ENCODE data around the gene NFS1.

NFS1 gene

DNA sequence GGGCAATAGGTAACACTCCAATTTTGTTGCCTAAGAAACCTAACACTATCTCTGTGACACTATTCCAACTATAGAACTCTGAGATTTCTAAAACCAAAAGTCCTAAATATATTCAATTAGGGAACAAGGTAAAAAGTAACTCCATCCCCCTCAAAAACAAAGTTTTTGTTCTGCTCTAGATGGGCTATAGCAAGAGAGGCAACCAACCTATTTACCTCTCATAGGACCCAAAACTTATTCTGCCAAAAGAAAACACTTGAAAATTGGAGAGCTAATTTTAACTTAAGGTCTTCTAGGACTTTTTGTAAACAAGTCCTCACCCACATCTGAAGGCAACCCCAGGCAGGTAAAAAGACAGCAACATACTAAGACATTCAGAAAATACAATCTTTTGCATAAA lies 35.2 kb upstream of the NFS1 start:
- no peak for DNase-seq (ENCODE audit: low spot score)
- in situ Hi-C loops (cut with MboI; ENCODE audit: low pct_unique_long_range_greater_than_20kb, low sequenced_read_pairs, unreplicated experiment), result no loop called here
- TF ChIP-seq, protein P1, sequence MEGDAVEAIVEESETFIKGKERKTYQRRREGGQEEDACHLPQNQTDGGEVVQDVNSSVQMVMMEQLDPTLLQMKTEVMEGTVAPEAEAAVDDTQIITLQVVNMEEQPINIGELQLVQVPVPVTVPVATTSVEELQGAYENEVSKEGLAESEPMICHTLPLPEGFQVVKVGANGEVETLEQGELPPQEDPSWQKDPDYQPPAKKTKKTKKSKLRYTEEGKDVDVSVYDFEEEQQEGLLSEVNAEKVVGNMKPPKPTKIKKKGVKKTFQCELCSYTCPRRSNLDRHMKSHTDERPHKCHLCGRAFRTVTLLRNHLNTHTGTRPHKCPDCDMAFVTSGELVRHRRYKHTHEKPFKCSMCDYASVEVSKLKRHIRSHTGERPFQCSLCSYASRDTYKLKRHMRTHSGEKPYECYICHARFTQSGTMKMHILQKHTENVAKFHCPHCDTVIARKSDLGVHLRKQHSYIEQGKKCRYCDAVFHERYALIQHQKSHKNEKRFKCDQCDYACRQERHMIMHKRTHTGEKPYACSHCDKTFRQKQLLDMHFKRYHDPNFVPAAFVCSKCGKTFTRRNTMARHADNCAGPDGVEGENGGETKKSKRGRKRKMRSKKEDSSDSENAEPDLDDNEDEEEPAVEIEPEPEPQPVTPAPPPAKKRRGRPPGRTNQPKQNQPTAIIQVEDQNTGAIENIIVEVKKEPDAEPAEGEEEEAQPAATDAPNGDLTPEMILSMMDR (IDR thresholded peaks at IDR 0.05; ENCODE audit: extremely low read depth, insufficient read depth, missing control alignments), result no peak

DNA sequence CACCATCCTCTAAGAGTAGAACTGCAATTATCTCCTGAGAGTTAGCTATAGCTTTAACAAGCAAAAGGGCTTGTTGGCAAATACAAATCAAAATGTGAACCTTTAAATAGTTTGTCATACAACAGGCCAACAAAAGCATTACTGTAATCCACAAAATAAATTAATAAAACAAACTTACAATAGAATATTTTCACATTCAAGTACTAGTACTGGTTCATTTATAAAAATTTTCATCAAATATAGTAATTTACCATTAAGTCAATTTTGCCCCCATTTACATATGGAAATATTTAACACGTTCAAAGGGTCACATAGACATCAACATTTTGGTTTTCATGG lies 33.5 kb upstream of the NFS1 start:
- in situ Hi-C loops (cut with MboI; ENCODE audit: low pct_unique_long_range_greater_than_20kb, low sequenced_read_pairs, unreplicated experiment), result no loop called here
- TF ChIP-seq, protein P1 (IDR thresholded peaks at IDR 0.05; ENCODE audit: extremely low read depth, insufficient read depth, missing control alignments), result no peak
- DNase-seq (ENCODE audit: low spot score), result no peak

DNA sequence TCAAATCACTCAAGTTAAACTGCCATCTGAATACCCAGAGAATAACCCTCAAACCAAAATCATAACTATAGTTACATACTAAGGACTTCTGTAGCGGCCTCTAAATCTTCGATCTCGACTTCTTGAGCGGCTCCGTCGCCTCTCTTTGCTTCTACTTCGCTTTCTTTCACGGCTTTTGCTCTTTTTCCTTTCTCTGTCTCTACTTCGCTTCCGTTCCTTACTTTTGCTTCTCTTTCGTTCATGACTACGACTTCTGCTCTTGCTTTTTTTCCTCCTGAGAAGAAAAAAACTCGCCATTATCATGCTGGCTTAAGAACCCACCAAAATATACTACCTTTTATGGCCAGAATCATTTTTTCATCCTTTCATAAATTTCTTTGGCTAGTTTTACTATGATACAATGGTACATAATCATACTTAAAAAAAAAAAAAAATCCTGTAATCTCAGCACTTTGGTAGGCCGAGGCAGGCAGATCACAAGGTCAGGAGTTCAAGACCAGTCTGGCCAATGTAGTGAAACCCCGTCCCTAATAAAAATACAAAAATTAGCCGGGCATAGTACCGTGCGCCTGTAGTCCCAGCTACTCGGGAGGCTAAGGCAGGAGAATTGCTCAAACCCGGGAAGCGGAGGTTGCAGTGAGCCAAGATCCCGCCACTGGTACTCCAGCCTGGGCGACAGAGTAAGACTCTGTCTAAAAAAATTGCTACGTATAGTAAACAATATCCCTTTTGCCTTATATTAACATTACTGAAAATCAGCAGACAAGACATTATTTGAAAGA lies 32.9 kb upstream of the NFS1 start:
- TF ChIP-seq, protein P1 (IDR thresholded peaks at IDR 0.05; ENCODE audit: extremely low read depth, insufficient read depth, missing control alignments), result no peak
- in situ Hi-C loops (cut with MboI; ENCODE audit: low pct_unique_long_range_greater_than_20kb, low sequenced_read_pairs, unreplicated experiment), result no loop called here
- DNase-seq (ENCODE audit: low spot score), result no peak

DNA sequence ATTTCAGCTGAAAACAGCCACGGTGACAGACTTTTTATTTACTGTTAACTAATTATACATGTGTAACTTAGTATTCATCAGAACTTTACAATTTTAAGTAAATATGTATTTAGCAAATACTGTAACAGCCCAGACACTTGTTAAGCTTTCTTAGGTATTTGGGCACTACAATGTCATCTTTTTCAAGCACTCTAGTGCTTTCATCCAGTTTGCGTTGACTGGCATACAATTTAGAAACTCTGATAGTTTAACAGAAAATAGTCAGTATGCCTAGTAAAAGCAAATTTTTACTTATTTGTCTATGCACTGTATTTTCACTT lies 32.3 kb upstream of the NFS1 start:
- in situ Hi-C loops (cut with MboI; ENCODE audit: low pct_unique_long_range_greater_than_20kb, low sequenced_read_pairs, unreplicated experiment), result no loop called here
- no peak for DNase-seq (ENCODE audit: low spot score)
- TF ChIP-seq, protein P1 (IDR thresholded peaks at IDR 0.05; ENCODE audit: extremely low read depth, insufficient read depth, missing control alignments), result no peak

DNA sequence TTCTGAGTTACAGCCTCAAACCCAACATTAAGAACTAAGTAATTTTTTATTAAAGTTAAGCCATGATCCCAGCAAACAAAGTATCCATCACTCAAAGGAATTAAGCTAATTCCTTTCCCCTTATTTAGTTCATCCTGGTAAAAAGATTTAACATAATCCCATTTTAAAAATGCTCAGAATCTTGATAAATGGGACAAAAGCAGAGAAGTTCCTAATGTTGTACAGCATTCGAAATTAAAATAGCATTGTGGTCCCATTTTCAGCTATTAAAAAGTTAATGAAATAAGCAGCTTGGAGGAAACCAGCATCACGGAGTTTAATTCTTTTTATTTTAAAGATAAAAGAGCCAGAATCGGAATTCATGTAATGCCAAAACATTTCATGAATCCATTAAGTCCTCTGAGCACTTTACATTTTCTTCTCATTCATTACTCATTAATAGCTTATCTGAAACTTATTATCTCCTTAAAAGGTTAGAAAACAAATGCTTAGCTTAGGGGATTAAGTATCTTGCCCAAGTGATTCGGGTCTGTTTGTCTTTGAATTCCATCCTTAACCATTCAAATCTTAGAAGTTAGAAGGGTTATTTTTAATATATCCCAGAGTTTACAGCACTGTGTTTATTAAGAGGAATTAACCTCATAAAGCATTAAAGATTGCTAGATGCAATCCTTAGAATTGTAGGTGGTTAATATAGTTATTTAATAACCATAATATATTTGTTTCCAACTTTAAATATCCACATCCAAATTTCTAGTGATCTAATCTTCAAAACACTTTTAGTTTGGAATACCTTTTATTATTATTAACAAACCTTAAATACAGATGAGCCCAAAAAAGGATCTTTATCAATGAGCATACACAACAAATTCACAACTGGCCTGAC lies 31.7 kb upstream of the NFS1 start:
- in situ Hi-C loops (cut with MboI; ENCODE audit: low pct_unique_long_range_greater_than_20kb, low sequenced_read_pairs, unreplicated experiment), result no loop called here
- DNase-seq (ENCODE audit: low spot score), result no peak
- TF ChIP-seq, protein P1 (IDR thresholded peaks at IDR 0.05; ENCODE audit: extremely low read depth, insufficient read depth, missing control alignments), result no peak

DNA sequence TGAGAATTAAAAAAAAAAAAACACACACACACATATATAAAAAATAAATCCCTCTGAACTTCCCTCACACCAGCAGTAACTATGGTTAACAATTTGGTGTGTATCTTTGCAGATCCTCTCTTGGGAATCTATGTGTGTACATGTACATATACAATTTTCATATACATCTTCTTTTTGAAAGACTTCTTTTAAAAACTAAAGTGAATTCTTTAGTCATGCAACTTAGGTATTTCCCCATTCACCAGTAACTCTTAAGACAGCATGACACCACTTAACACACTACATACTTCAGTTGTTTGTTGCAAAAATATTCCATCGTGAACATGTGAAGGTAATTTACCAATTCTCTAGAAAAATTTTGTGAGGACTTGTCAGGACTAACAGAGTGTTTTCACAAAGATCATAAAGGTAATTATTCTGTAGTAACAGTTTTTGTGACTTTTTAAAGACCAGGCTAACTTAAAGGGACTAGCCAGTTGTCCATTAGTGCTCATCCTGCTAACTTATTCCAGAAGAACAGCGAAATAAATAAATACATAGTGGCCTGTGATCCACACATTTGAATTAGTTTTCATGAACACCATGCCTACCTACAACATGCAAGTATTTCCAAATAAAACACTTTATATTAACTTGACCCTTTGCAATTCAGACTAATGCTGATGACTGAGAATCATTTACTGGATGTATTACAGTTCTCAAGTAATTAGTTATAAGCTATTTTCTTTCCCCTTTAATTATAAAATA lies 30.9 kb upstream of the NFS1 start:
- in situ Hi-C loops (cut with MboI; ENCODE audit: low pct_unique_long_range_greater_than_20kb, low sequenced_read_pairs, unreplicated experiment), result no loop called here
- TF ChIP-seq, protein P1 (IDR thresholded peaks at IDR 0.05; ENCODE audit: extremely low read depth, insufficient read depth, missing control alignments), result no peak
- no peak for DNase-seq (ENCODE audit: low spot score)
